ENCODE data around the gene ZDHHC19.

- TF ChIP-seq ZFX (IDR thresholded peaks at IDR 0.05; ENCODE audit: borderline replicate concordance) = no peak
- no peak for TF ChIP-seq CTCF (IDR thresholded peaks at IDR 0.05)
These were observed 26.3 kb downstream of the ZDHHC19 start for GRCh38 chr3:196184881-196185280.
